Pancreas (tissue), 10 donors: Measurements from ENCODE around the gene SLC38A4. TPM values are rescaled to one million over a fixed set of nuclear protein-coding genes. Genes with fewer than 3 reads are reported as not detected.

Source experiments
- ATAC-seq, 4 donors: fragments of 200-7000 bp; cut with Tn5 transposase; one replicate each; pipeline versions ENCODE4 v1.8.0 to v1.9.1; 2020; ENCODE audit warnings: mild to moderate bottlenecking in 4 of 4, moderate library complexity in 4 of 4
- DNase-seq, 6 donors: peaks; one replicate each; pipeline ENCODE4 v3.0.0-alpha.2; 2020
- FAIRE-seq: peaks from 2 replicates; lab custom pipeline; 2012; peaks lifted over from hg19 to GRCh38; lab: Jason Lieb, UNC
- H3K27ac ChIP-seq, 4 donors: fragments of 200-600 bp; sonication (generic); 1 replicate in 3 of 4; 2 replicates in 1 of 4; pipeline versions ENCODE4 v1.5.0 to v1.8.0; 2020
- H3K27me3 ChIP-seq, 4 donors: fragments of 200-600 bp; one replicate each; pipeline ENCODE4 v1.8.0; 2021
- H3K36me3 ChIP-seq, 3 donors: fragments of 200-600 bp; sonication (generic) in 1 of 3; one replicate each; pipeline versions ENCODE4 v1.5.0 to v1.8.0; 2020 to 2021
- H3K4me1 ChIP-seq, 3 donors: fragments of 200-600 bp; one replicate each; pipeline ENCODE4 v1.8.0; 2021
- H3K4me3 ChIP-seq, 4 donors: fragments of 200-600 bp; sonication (generic) in 2 of 4; one replicate each; pipeline versions ENCODE4 v1.5.0 to v1.8.0; 2020 to 2021
- H3K9me3 ChIP-seq, 4 donors: fragments of 200-600 bp; one replicate each; pipeline ENCODE4 v1.8.0; 2021
- WGBS, 2 donors: extraction: QIAGEN DNeasy Blood & Tissue Kit; methylation state at CpG; one replicate each; pipeline ENCODE4 v1.1.7; 2013; 5-methylcytosine and 5-hydroxymethylcytosine counted together
- intact Hi-C, 3 donors: fragments of 100-400 bp; cut with DNase I; formaldehyde crosslinking; loops; one replicate each; pipeline versions ENCODE4 v1.11.1 to v1.14.2; 2022
- polyA plus RNA-seq, 2 donors: library from polyadenylated mRNA; stranded (reverse); fragments of 200-250 nt; gene quantifications; one replicate each; pipeline ENCODE4 v1.2.3, GENCODE V29; 2013
- total RNA-seq, 6 donors: library from RNA; stranded (reverse); fragmentation: NEBNext Ultra II Directional in 4 of 6; extraction: Animal tissue kit (Norgen Biotek cat#: 25700) in 4 of 6; gene quantifications; one replicate each; pipeline versions ENCODE4 v1.2.1 to v1.2.4, GENCODE V29; 2021 to 2023
- TF ChIP-seq, protein P1 (sequence below), 4 donors: fragments of 200-600 bp; sonication (generic) in 3 of 4; IDR thresholded peaks; one replicate each; pipeline versions ENCODE4 v1.5.0 to v1.8.0; 2021; ENCODE audit warnings: antibody characterized with exemption in 4 of 4
- donor health status: healthy with polysubstance abuse.
- donor health status: DM: no; HTN: no; CAD: no; lungs with moderate emphysema.
- donor health status: DM: no; HTN: no; CAD: no.
- donor health status: control.
- donor health status: control.
- donor health status: Bipolar disorder and iron deficiency.
- donor health status: DM: yes; HTN: yes; CAD: no.
- donor health status: DM: no; HTN: no; CAD: no.
- donor health status: DM: no; HTN: no; CAD: no.
- donor health status: DM: yes; HTN: yes; CAD: no.

Gene SLC38A4
- total and polyA plus RNA-seq, 8 donors = 2.1 to 15.9 (median 6.3) TPM

GRCh38 chr12:46790066-46790465 is 35.7 kb downstream of the SLC38A4 start:
- intact Hi-C loops = no loop called here
- TF ChIP-seq, protein P1, sequence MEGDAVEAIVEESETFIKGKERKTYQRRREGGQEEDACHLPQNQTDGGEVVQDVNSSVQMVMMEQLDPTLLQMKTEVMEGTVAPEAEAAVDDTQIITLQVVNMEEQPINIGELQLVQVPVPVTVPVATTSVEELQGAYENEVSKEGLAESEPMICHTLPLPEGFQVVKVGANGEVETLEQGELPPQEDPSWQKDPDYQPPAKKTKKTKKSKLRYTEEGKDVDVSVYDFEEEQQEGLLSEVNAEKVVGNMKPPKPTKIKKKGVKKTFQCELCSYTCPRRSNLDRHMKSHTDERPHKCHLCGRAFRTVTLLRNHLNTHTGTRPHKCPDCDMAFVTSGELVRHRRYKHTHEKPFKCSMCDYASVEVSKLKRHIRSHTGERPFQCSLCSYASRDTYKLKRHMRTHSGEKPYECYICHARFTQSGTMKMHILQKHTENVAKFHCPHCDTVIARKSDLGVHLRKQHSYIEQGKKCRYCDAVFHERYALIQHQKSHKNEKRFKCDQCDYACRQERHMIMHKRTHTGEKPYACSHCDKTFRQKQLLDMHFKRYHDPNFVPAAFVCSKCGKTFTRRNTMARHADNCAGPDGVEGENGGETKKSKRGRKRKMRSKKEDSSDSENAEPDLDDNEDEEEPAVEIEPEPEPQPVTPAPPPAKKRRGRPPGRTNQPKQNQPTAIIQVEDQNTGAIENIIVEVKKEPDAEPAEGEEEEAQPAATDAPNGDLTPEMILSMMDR (IDR thresholded peaks at IDR 0.05) = no peak
- ATAC-seq = no peak
- Histone ChIP-seq H3K4me1 (peaks cover 0 to 5% (median under 1%) of the 10 kb centered on the region in 3 donors), H3K27ac (no peak overlapping the region), H3K36me3 (no peaks in the 10 kb centered on the region), H3K27me3 (no peaks in the 10 kb centered on the region), H3K4me3 (no peak overlapping the region), H3K9me3 (no peaks in the 10 kb centered on the region)
- no peak for FAIRE-seq
- WGBS, 2 donors = 62 to 99% methylated on average over 1 of the region's 1 CpG
- DNase-seq = no peak

DNA sequence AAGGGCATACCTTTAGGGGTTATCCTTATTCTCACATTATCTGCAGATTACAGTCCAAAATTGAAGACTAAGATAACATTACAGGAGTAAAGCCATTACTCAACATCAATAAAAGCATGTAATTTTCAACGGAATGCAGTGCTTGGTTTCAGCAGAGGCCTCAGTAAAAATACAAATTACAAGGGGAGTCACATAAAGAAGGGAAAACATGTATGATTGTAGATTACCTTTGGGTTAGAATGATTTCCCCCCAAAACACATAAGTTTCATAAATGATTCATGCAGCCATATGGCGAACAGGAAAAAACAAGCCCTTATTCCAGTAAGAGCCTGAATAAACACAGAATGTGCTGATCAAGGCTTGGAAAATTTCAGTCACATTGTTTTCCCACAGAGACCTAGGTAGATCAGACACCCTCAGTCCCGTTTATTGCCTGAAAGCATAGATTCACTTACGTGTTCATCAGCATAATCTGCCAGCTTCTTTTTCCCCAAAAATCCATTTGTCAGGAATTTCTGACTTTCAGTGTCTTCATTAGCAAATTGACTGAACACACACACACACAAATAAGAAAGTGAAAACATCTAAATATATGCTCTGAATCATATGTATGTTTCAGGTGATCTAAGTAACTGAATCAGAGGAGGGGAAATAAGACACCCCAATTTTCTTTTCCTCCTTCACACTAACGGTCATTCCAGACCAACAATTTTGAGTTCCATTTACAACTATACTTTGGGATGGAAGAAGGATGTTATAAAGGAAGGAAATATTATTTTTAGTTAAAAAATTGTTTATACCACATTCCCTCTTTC is 37.5 kb downstream of the SLC38A4 start:
- Histone ChIP-seq H3K27ac (peak overlapping the region in 2 of 4 donors; percentile 53 to 65), H3K4me3 (no peak overlapping the region), H3K36me3 (no peaks in the 10 kb centered on the region), H3K4me1 (peaks cover 0 to 13% (median 12%) of the 10 kb centered on the region in 3 donors), H3K27me3 (no peaks in the 10 kb centered on the region), H3K9me3 (no peaks in the 10 kb centered on the region)
- 56 to 66% methylated on average over 5 of the region's 5 CpGs for WGBS, 2 donors
- no peak for FAIRE-seq
- TF ChIP-seq, protein P1 (IDR thresholded peaks at IDR 0.05) = no peak
- intact Hi-C loops = no loop called here
- peak in 1 of 6 donors; percentile 48 for DNase-seq
- peak in 3 of 4 donors; percentile 68 to 94 (median 93) for ATAC-seq

DNA sequence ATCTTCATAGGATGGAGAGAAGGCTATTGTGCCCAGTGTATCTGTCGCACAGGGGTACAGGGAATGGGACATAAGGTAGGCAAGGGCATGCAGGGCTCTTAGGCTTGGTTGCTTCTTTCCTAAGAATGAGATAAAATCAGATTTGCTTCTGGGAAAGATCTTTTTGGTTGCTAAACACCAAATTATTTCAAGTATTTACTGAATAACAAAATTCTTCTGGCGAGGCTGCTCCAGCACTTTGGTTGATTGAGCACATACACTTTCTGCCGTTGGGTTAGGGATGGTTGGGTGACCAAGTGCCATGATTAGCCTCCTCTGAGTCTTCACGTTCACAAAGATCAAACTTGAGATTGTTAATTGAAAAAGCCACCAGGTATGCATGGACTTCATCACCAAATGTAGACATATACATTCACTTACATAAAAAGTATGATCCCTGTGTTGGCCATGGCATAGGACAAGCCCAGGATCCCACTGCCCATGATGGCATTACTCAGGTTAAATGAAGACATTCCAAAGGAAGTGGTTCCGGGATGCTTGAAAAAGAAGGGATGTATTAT is 38.2 kb downstream of the SLC38A4 start:
- no peaks in the 10 kb centered on the region for H3K27me3 ChIP-seq
- peak overlapping the region in 2 of 4 donors; percentile 53 to 65 for H3K27ac ChIP-seq
- no peaks in the 10 kb centered on the region for H3K9me3 ChIP-seq
- H3K4me3 ChIP-seq = no peak overlapping the region
- ATAC-seq = peak in 1 of 4 donors; percentile 4
- intact Hi-C loops = no loop called here
- peaks cover 0 to 13% (median 12%) of the 10 kb centered on the region in 3 donors for H3K4me1 ChIP-seq
- H3K36me3 ChIP-seq = no peaks in the 10 kb centered on the region
- 94 to 96% methylated on average over 5 of the region's 5 CpGs for WGBS, 2 donors
- no peak for DNase-seq
- FAIRE-seq = no peak
- TF ChIP-seq, protein P1 (IDR thresholded peaks at IDR 0.05) = no peak

GRCh38 chr12:46786774-46787173 is 39.0 kb downstream of the SLC38A4 start:
- intact Hi-C loops = no loop called here
- Histone ChIP-seq H3K36me3 (no peaks in the 10 kb centered on the region), H3K4me1 (peaks cover 0 to 13% (median 12%) of the 10 kb centered on the region in 3 donors), H3K4me3 (no peak overlapping the region), H3K9me3 (no peaks in the 10 kb centered on the region), H3K27me3 (no peaks in the 10 kb centered on the region), H3K27ac (no peak overlapping the region)
- DNase-seq (no peak), ATAC-seq (no peak), FAIRE-seq (no peak)
- 84 to 89% methylated on average over 3 of the region's 3 CpGs for WGBS, 2 donors
- TF ChIP-seq, protein P1 (IDR thresholded peaks at IDR 0.05) = no peak
